Liver (tissue), 9 donors: ENCODE results near the gene IFNA4. TPM values are rescaled to one million over a fixed set of nuclear protein-coding genes. Genes with fewer than 3 reads are reported as not detected.

Experiments
- DNase-seq: peaks from one replicate; pipeline ENCODE4 v3.0.0-alpha.2; 2017; ENCODE audit warnings: low spot score
- H3K27ac ChIP-seq, 2 donors: one replicate each; pipeline ENCODE4 v1.7.0; 2013; ENCODE audit warnings: inconsistent platforms in 2 of 2, low read length in 2 of 2, control low read depth in 1 of 2, low read depth in 1 of 2, mild to moderate bottlenecking in 1 of 2
- H3K27me3 ChIP-seq, 4 donors: one replicate each; pipeline versions ENCODE4 v1.6.1 to v1.7.0; 2013; ENCODE audit warnings: low read length in 3 of 4, inconsistent platforms in 1 of 4, mild to moderate bottlenecking in 1 of 4, moderate library complexity in 1 of 4; ENCODE audit not compliant: control insufficient read depth in 4 of 4, insufficient read depth in 4 of 4
- H3K36me3 ChIP-seq, 4 donors: one replicate each; pipeline versions ENCODE4 v1.6.1 to v1.7.0; 2013; ENCODE audit warnings: low read length in 3 of 4, mild to moderate bottlenecking in 3 of 4, low read depth in 1 of 4, moderate library complexity in 1 of 4; ENCODE audit not compliant: control insufficient read depth in 4 of 4, insufficient read depth in 3 of 4
- H3K4me1 ChIP-seq, 4 donors: one replicate each; pipeline versions ENCODE4 v1.6.1 to v1.7.0; 2013; ENCODE audit warnings: low read length in 3 of 4, mild to moderate bottlenecking in 3 of 4, moderate library complexity in 1 of 4; ENCODE audit not compliant: control insufficient read depth in 4 of 4, insufficient read depth in 4 of 4
- H3K4me3 ChIP-seq, 3 donors: one replicate each; pipeline versions ENCODE4 v1.6.1 to v1.7.0; 2013; ENCODE audit warnings: low read length in 3 of 3, control low read depth in 1 of 3, low read depth in 1 of 3, mild to moderate bottlenecking in 1 of 3
- H3K9ac ChIP-seq, 2 donors: one replicate each; pipeline ENCODE4 v1.7.0; 2013; ENCODE audit warnings: low read length in 2 of 2, mild to moderate bottlenecking in 2 of 2, moderate library complexity in 2 of 2, control low read depth in 1 of 2, low read depth in 1 of 2
- H3K9me3 ChIP-seq, 4 donors: one replicate each; pipeline versions ENCODE4 v1.6.1 to v1.7.0; 2013; ENCODE audit warnings: low read length in 3 of 4; ENCODE audit not compliant: control insufficient read depth in 4 of 4
- ATF3 ChIP-seq: IDR thresholded peaks from 2 replicates; pipeline ENCODE4 v1.6.1; 2016; ENCODE audit warnings: antibody characterized with exemption
- CTCF ChIP-seq: fragments of 150-350 bp; IDR thresholded peaks from 2 replicates; pipeline ENCODE4 v1.5.1; 2017; ENCODE audit warnings: improper control_type of control experiment, low read depth, low read length; ENCODE audit not compliant: missing input control
- EGR1 ChIP-seq, 2 donors: IDR thresholded peaks; 2 replicates each; pipeline ENCODE4 v1.6.1; 2016 to 2018; ENCODE audit warnings: antibody characterized with exemption in 2 of 2, low read depth in 2 of 2
- FOXA1 ChIP-seq: IDR thresholded peaks from 2 replicates; pipeline ENCODE4 v1.6.1; 2016; ENCODE audit warnings: antibody characterized with exemption
- FOXA2 ChIP-seq: IDR thresholded peaks from 2 replicates; pipeline ENCODE4 v1.6.1; 2016; ENCODE audit warnings: antibody characterized with exemption
- GABPA ChIP-seq, 2 donors: IDR thresholded peaks in 1 of 2; conservative IDR thresholded peaks in 1 of 2; 2 replicates each; pipeline ENCODE4 v1.6.1; 2016; ENCODE audit warnings: antibody characterized with exemption in 2 of 2, mild to moderate bottlenecking in 1 of 2, moderate library complexity in 1 of 2
- HNF4A ChIP-seq, 2 donors: conservative IDR thresholded peaks; 2 replicates each; pipeline ENCODE4 v1.6.1; 2016; ENCODE audit warnings: antibody characterized with exemption in 2 of 2, mild to moderate bottlenecking in 2 of 2
- HNF4G ChIP-seq: IDR thresholded peaks from 2 replicates; pipeline ENCODE4 v1.6.1; 2016; ENCODE audit warnings: antibody characterized with exemption
- JUND ChIP-seq, 2 donors: IDR thresholded peaks; 2 replicates each; pipeline ENCODE4 v1.6.1; 2016; ENCODE audit warnings: antibody characterized with exemption in 2 of 2
- MAX ChIP-seq: IDR thresholded peaks from 2 replicates; pipeline ENCODE4 v1.6.1; 2016; ENCODE audit warnings: antibody characterized with exemption
- RAD21 ChIP-seq, 2 donors: IDR thresholded peaks; 2 replicates each; pipeline ENCODE4 v1.6.1; 2016; ENCODE audit warnings: antibody characterized with exemption in 2 of 2, mild to moderate bottlenecking in 2 of 2
- REST ChIP-seq: IDR thresholded peaks from 2 replicates; pipeline ENCODE4 v1.6.1; 2016; ENCODE audit warnings: antibody characterized with exemption, mild to moderate bottlenecking
- RXRA ChIP-seq, 2 donors: IDR thresholded peaks; 2 replicates each; pipeline ENCODE4 v1.6.1; 2017 to 2018; ENCODE audit warnings: antibody characterized with exemption in 2 of 2, mild to moderate bottlenecking in 1 of 2
- SP1 ChIP-seq: IDR thresholded peaks from 2 replicates; pipeline ENCODE4 v1.6.1; 2018; ENCODE audit warnings: antibody characterized with exemption, mild to moderate bottlenecking
- TAF1 ChIP-seq: conservative IDR thresholded peaks from 2 replicates; pipeline ENCODE4 v1.6.1; 2016; ENCODE audit warnings: antibody characterized with exemption, mild to moderate bottlenecking
- YY1 ChIP-seq: IDR thresholded peaks from 2 replicates; pipeline ENCODE4 v1.6.1; 2016; ENCODE audit warnings: antibody characterized with exemption, mild to moderate bottlenecking
- ZBTB33 ChIP-seq: IDR thresholded peaks from 2 replicates; pipeline ENCODE4 v1.6.1; 2016; ENCODE audit warnings: antibody characterized with exemption
- WGBS: extraction: QIAGEN DNeasy Blood & Tissue Kit; methylation state at CpG from one replicate; pipeline ENCODE4 v1.1.7; 2013; 5-methylcytosine and 5-hydroxymethylcytosine counted together
- polyA plus RNA-seq, 2 donors: library from polyadenylated mRNA; stranded (reverse) in 1 of 2; unstranded in 1 of 2; fragments of 200-250 nt in 1 of 2; fragments of >200 nt in 1 of 2; fragmentation: Nextera tagmentation in 1 of 2; extraction: Ambion mirVana in 1 of 2; gene quantifications; one replicate each; pipeline versions ENCODE4 v1.2.1 to v1.2.3, GENCODE V29; 2013 to 2015
- total RNA-seq, 2 donors: library from RNA; depleted of rRNA; stranded (reverse); fragments of >200 nt; gene quantifications; one replicate each; pipeline ENCODE4 v1.2.3, GENCODE V29; 2014
- donor health status: healthy.
- donor health status: healthy.
- donor health status: healthy.
- donor health status: healthy.
- donor health status: healthy.

The IFNA4 gene
- total and polyA plus RNA-seq, 4 donors, result not detected

GRCh38 chr9:21141427-21141882, 45.9 kb downstream of the IFNA4 start, which contains the start of gene IFNW1:
TSS of gene IFNW1 (minus strand) at chr9:21141832. CDS start at chr9:21141570, 262 bp downstream.
- H3K9me3 ChIP-seq, result peaks cover 0 to 2% (median 0%) of the 10 kb centered on the region in 4 donors
- H3K4me3 ChIP-seq, result no peak within 1 kb of the TSS
- WGBS, result 22% methylated on average over 1 of the region's 1 CpG
- TF ChIP-seq ATF3 (no peak), EGR1 (IDR thresholded peaks at IDR 0.05; ENCODE audit: low read depth in 2 of 2) (no peak), MAX (no peak), FOXA2 (no peak), TAF1 (no peak), SP1 (no peak), YY1 (no peak), FOXA1 (no peak), CTCF (no peak), REST (no peak), HNF4A (conservative IDR thresholded peaks at IDR 0.05) (no peak), GABPA (IDR thresholded peaks at IDR 0.05 in 1 of 2, conservative IDR thresholded peaks at IDR 0.05 in 1 of 2) (no peak), RXRA (IDR thresholded peaks at IDR 0.05) (no peak), ZBTB33 (no peak), JUND (IDR thresholded peaks at IDR 0.05) (no peak), HNF4G (no peak)
- no peaks in the 10 kb centered on the region for H3K36me3 ChIP-seq
- no peak within 1 kb of the TSS for H3K27ac ChIP-seq
- H3K9ac ChIP-seq, result no peak within 1 kb of the TSS
- no peak for DNase-seq
- H3K27me3 ChIP-seq, result no peaks in the 10 kb centered on the region
- no peaks in the 10 kb centered on the region for H3K4me1 ChIP-seq

GRCh38 chr9:21137020-21137419, 50.4 kb downstream of the IFNA4 start:
- H3K27ac ChIP-seq, result no peak overlapping the region
- H3K4me3 ChIP-seq, result no peak overlapping the region
- H3K27me3 ChIP-seq, result no peaks in the 10 kb centered on the region
- H3K9me3 ChIP-seq, result no peaks in the 10 kb centered on the region
- no peaks in the 10 kb centered on the region for H3K36me3 ChIP-seq
- no peak for DNase-seq
- WGBS, result 46% methylated on average over 1 of the region's 1 CpG
- H3K4me1 ChIP-seq, result peaks cover 0 to 1% (median 0%) of the 10 kb centered on the region in 4 donors
- TF ChIP-seq YY1 (no peak), RAD21 (IDR thresholded peaks at IDR 0.05) (no peak), ZBTB33 (no peak)
- no peak overlapping the region for H3K9ac ChIP-seq
